Trophoblast cell (in vitro differentiated cells and primary cell): ENCODE data around the gene MACROD2.

ENCODE experiments used
- DNase-seq, 2 donors: peaks; one replicate each; pipeline ENCODE4 v3.0.0-alpha.2; 2016
- H2AFZ ChIP-seq: 2 replicates; pipeline ENCODE4 v1.6.1; 2013; ENCODE audit warnings: low read length, moderate library complexity, mild to moderate bottlenecking; ENCODE audit not compliant: insufficient read depth, poor library complexity
- H2AK5ac ChIP-seq: 2 replicates; pipeline ENCODE4 v1.6.1; 2013; ENCODE audit warnings: mild to moderate bottlenecking, low read length
- H2BK120ac ChIP-seq: 2 replicates; pipeline ENCODE4 v1.6.1; 2013; ENCODE audit warnings: low read length, mild to moderate bottlenecking, moderate library complexity; ENCODE audit not compliant: insufficient read depth, poor library complexity
- H2BK12ac ChIP-seq: 2 replicates; pipeline ENCODE4 v1.6.1; 2013; ENCODE audit warnings: mild to moderate bottlenecking, low read length, moderate library complexity
- H2BK5ac ChIP-seq: 2 replicates; pipeline ENCODE4 v1.6.1; 2013; ENCODE audit warnings: low read length, low read depth, moderate library complexity, mild to moderate bottlenecking; ENCODE audit not compliant: poor library complexity
- H3K14ac ChIP-seq: 2 replicates; pipeline ENCODE4 v1.6.1; 2013; ENCODE audit warnings: mild to moderate bottlenecking, low read length
- H3K18ac ChIP-seq: 2 replicates; pipeline ENCODE4 v1.6.1; 2013; ENCODE audit warnings: mild to moderate bottlenecking, low read length
- H3K23ac ChIP-seq: 2 replicates; pipeline ENCODE4 v1.6.1; 2013; ENCODE audit warnings: low read length
- H3K27ac ChIP-seq: 2 replicates; pipeline ENCODE4 v1.5.1; 2013; ENCODE audit warnings: low read depth, mild to moderate bottlenecking, inconsistent platforms, low read length, moderate library complexity
- H3K27me3 ChIP-seq: 2 replicates; pipeline ENCODE4 v1.6.1; 2013; ENCODE audit warnings: inconsistent platforms, mild to moderate bottlenecking, low read length, moderate library complexity; ENCODE audit not compliant: insufficient read depth
- H3K36me3 ChIP-seq, 2 experiments: 1 replicate in 1 of 2; 2 replicates in 1 of 2; pipeline ENCODE4 v1.6.1; 2013; ENCODE audit warnings: low read length in 2 of 2, mild to moderate bottlenecking in 2 of 2, moderate library complexity in 1 of 2; ENCODE audit not compliant: insufficient read depth in 2 of 2, control insufficient read depth in 1 of 2
- H3K4ac ChIP-seq: 2 replicates; pipeline ENCODE4 v1.6.1; 2013; ENCODE audit warnings: low read depth, mild to moderate bottlenecking, low read length, moderate library complexity
- H3K4me1 ChIP-seq, 2 experiments: 1 replicate in 1 of 2; 2 replicates in 1 of 2; pipeline ENCODE4 v1.6.1; 2013; ENCODE audit warnings: low read length in 2 of 2, mild to moderate bottlenecking in 2 of 2, moderate library complexity in 1 of 2; ENCODE audit not compliant: insufficient read depth in 2 of 2, control insufficient read depth in 1 of 2
- H3K4me2 ChIP-seq: 2 replicates; pipeline ENCODE4 v1.6.1; 2013; ENCODE audit warnings: inconsistent platforms, mild to moderate bottlenecking, low read length, moderate library complexity
- H3K4me3 ChIP-seq: 2 replicates; pipeline ENCODE4 v1.5.1; 2013; ENCODE audit warnings: mild to moderate bottlenecking, low read depth, low read length, inconsistent platforms
- H3K79me1 ChIP-seq: one replicate; pipeline ENCODE4 v1.6.1; 2013; ENCODE audit warnings: low read length
- H3K79me2 ChIP-seq: 2 replicates; pipeline ENCODE4 v1.6.1; 2013; ENCODE audit warnings: low read length, mild to moderate bottlenecking; ENCODE audit not compliant: control insufficient read depth, insufficient read depth, poor library complexity
- H3K9ac ChIP-seq: 2 replicates; pipeline ENCODE4 v1.6.1; 2013; ENCODE audit warnings: mild to moderate bottlenecking, low read length
- H3K9me3 ChIP-seq: 2 replicates; pipeline ENCODE4 v1.6.1; 2013; ENCODE audit warnings: low read depth, mild to moderate bottlenecking, control low read depth, inconsistent platforms, low read length; ENCODE audit not compliant: insufficient read depth
- H4K12ac ChIP-seq: 2 replicates; pipeline ENCODE4 v1.6.1; 2013; ENCODE audit warnings: low read depth, mild to moderate bottlenecking, low read length, moderate library complexity
- H4K8ac ChIP-seq: 2 replicates; pipeline ENCODE4 v1.6.1; 2013; ENCODE audit warnings: low read depth, mild to moderate bottlenecking, low read length, moderate library complexity
- H4K91ac ChIP-seq: one replicate; pipeline ENCODE4 v1.6.1; 2013; ENCODE audit warnings: low read depth, mild to moderate bottlenecking, low read length, moderate library complexity
- WGBS: extraction: QIAGEN DNeasy Blood & Tissue Kit; methylation state at CpG from one replicate; pipeline ENCODE4 v1.1.7; 2013; ENCODE audit warnings: missing lambda C conversion rate; ENCODE audit not compliant: insufficient read length, insufficient coverage; ENCODE audit errors: extremely low coverage; 5-methylcytosine and 5-hydroxymethylcytosine counted together

MACROD2 gene

GRCh38 chr20:15756002-15756753, 1760.9 kb downstream of the MACROD2 start:
- no peak overlapping the region for H3K4me3 ChIP-seq
- H3K27me3 ChIP-seq, result no peaks in the 10 kb centered on the region
- no peaks in the 10 kb centered on the region for H3K79me1 ChIP-seq
- H3K36me3 ChIP-seq, result no peaks in the 10 kb centered on the region
- no peak overlapping the region for H2AK5ac ChIP-seq
- H4K91ac ChIP-seq, result no peak overlapping the region
- H2BK12ac ChIP-seq, result no peak overlapping the region
- H3K4ac ChIP-seq, result no peak overlapping the region
- H3K4me2 ChIP-seq, result no peak overlapping the region
- H3K9me3 ChIP-seq, result no peaks in the 10 kb centered on the region
- H2BK5ac ChIP-seq, result no peak overlapping the region
- H4K8ac ChIP-seq, result no peak overlapping the region
- no peak overlapping the region for H2AFZ ChIP-seq
- WGBS, result no CpG with 5 or more reads among the region's 3 CpGs
- H2BK120ac ChIP-seq, result no peak overlapping the region
- peaks cover 7 to 8% of the 10 kb centered on the region in 2 experiments for H3K4me1 ChIP-seq
- H3K27ac ChIP-seq, result no peak overlapping the region
- DNase-seq, result no peak
- no peak overlapping the region for H4K12ac ChIP-seq
- H3K79me2 ChIP-seq, result no peaks in the 10 kb centered on the region
- H3K14ac ChIP-seq, result no peak overlapping the region
- H3K9ac ChIP-seq, result no peak overlapping the region
- H3K18ac ChIP-seq, result no peak overlapping the region
- no peak overlapping the region for H3K23ac ChIP-seq

GRCh38 chr20:15756754-15757115, 1761.4 kb downstream of the MACROD2 start:
- Histone ChIP-seq H3K4me1 (peaks cover 7 to 8% of the 10 kb centered on the region in 2 experiments), H3K18ac (no peak overlapping the region), H3K23ac (no peak overlapping the region), H3K79me1 (no peaks in the 10 kb centered on the region), H3K27me3 (no peaks in the 10 kb centered on the region), H3K79me2 (no peaks in the 10 kb centered on the region), H2AK5ac (no peak overlapping the region), H4K12ac (no peak overlapping the region), H3K9me3 (no peaks in the 10 kb centered on the region), H4K91ac (no peak overlapping the region), H2AFZ (no peak overlapping the region), H3K4me2 (no peak overlapping the region), H3K14ac (no peak overlapping the region), H2BK5ac (no peak overlapping the region), H4K8ac (no peak overlapping the region), H3K36me3 (no peaks in the 10 kb centered on the region), H2BK120ac (no peak overlapping the region), H3K9ac (no peak overlapping the region), H3K4ac (no peak overlapping the region), H2BK12ac (no peak overlapping the region), H3K27ac (no peak overlapping the region), H3K4me3 (no peak overlapping the region)
- WGBS, result no CpG with 5 or more reads among the region's 2 CpGs
- no peak for DNase-seq

GRCh38 chr20:15759594-15759993, 1764.3 kb downstream of the MACROD2 start:
- no peak overlapping the region for H2BK120ac ChIP-seq
- no peak overlapping the region for H4K12ac ChIP-seq
- no peak overlapping the region for H3K18ac ChIP-seq
- DNase-seq, result peak in 1 of 2 donors; percentile 3
- no peak overlapping the region for H3K14ac ChIP-seq
- H3K4me3 ChIP-seq, result no peak overlapping the region
- no peaks in the 10 kb centered on the region for H3K79me1 ChIP-seq
- H3K4ac ChIP-seq, result no peak overlapping the region
- H2AFZ ChIP-seq, result no peak overlapping the region
- H3K9ac ChIP-seq, result no peak overlapping the region
- H2AK5ac ChIP-seq, result no peak overlapping the region
- H2BK5ac ChIP-seq, result no peak overlapping the region
- H2BK12ac ChIP-seq, result no peak overlapping the region
- no peaks in the 10 kb centered on the region for H3K79me2 ChIP-seq
- H3K36me3 ChIP-seq, result no peaks in the 10 kb centered on the region
- peak overlapping the region; percentile 60 for H3K27ac ChIP-seq
- WGBS, result no CpG with 5 or more reads among the region's 6 CpGs
- H4K8ac ChIP-seq, result no peak overlapping the region
- H4K91ac ChIP-seq, result no peak overlapping the region
- H3K23ac ChIP-seq, result no peak overlapping the region
- peak overlapping the region; percentile 20 for H3K4me2 ChIP-seq
- H3K27me3 ChIP-seq, result no peaks in the 10 kb centered on the region
- no peaks in the 10 kb centered on the region for H3K9me3 ChIP-seq
- H3K4me1 ChIP-seq, result peaks cover 7 to 8% of the 10 kb centered on the region in 2 experiments

GRCh38 chr20:15760001-15760621, 1764.8 kb downstream of the MACROD2 start:
- Histone ChIP-seq H3K36me3 (no peaks in the 10 kb centered on the region), H3K18ac (no peak overlapping the region), H3K4me3 (no peak overlapping the region), H3K27me3 (no peaks in the 10 kb centered on the region), H4K12ac (no peak overlapping the region), H3K27ac (peak overlapping the region; percentile 60), H3K4me2 (peak overlapping the region; percentile 20), H3K79me1 (no peaks in the 10 kb centered on the region), H2AK5ac (no peak overlapping the region), H4K8ac (no peak overlapping the region), H3K14ac (no peak overlapping the region), H2BK12ac (no peak overlapping the region), H4K91ac (peak overlapping the region; percentile 31), H3K79me2 (no peaks in the 10 kb centered on the region), H2AFZ (no peak overlapping the region), H2BK5ac (no peak overlapping the region), H3K4me1 (peaks cover 7 to 8% of the 10 kb centered on the region in 2 experiments), H2BK120ac (no peak overlapping the region), H3K4ac (no peak overlapping the region), H3K9me3 (no peaks in the 10 kb centered on the region), H3K23ac (no peak overlapping the region), H3K9ac (no peak overlapping the region)
- DNase-seq, result no peak
- WGBS, result no CpG with 5 or more reads among the region's 11 CpGs
